Right ventricle myocardium superior (tissue), 1 donor: ENCODE measurements around the gene NUP62. TPM values are rescaled to one million over a fixed set of nuclear protein-coding genes. Genes with fewer than 3 reads are reported as not detected.
"Not testable (repeated sequence)": the region's sequence is repeated elsewhere in the genome, so short reads cannot be mapped to it uniquely, and the experiment has no call there.

Experiments
- ATAC-seq: fragments of 200-7000 bp; cut with Tn5 transposase; one replicate; pipeline ENCODE4 v1.9.1; 2020; ENCODE audit warnings: mild to moderate bottlenecking; ENCODE audit not compliant: poor library complexity
- DNase-seq: peaks from one replicate; pipeline ENCODE4 v3.0.0-alpha.2; 2020
- intact Hi-C: fragments of 100-400 bp; cut with DNase I; formaldehyde crosslinking; loops from one replicate; pipeline ENCODE4 v1.11.2; 2022
- total RNA-seq: library from RNA; stranded (reverse); fragmentation: NEBNext Ultra II Directional; extraction: Animal tissue kit (Norgen Biotek cat#: 25700); gene quantifications from one replicate; pipeline ENCODE4 v1.2.1, GENCODE V29; 2021
- donor health status: DM: no; HTN: yes; CAD: no; lungs with severe emphysema.

Gene NUP62
- total RNA-seq, 1 donor from 2014 or later: 28.2 TPM

DNA sequence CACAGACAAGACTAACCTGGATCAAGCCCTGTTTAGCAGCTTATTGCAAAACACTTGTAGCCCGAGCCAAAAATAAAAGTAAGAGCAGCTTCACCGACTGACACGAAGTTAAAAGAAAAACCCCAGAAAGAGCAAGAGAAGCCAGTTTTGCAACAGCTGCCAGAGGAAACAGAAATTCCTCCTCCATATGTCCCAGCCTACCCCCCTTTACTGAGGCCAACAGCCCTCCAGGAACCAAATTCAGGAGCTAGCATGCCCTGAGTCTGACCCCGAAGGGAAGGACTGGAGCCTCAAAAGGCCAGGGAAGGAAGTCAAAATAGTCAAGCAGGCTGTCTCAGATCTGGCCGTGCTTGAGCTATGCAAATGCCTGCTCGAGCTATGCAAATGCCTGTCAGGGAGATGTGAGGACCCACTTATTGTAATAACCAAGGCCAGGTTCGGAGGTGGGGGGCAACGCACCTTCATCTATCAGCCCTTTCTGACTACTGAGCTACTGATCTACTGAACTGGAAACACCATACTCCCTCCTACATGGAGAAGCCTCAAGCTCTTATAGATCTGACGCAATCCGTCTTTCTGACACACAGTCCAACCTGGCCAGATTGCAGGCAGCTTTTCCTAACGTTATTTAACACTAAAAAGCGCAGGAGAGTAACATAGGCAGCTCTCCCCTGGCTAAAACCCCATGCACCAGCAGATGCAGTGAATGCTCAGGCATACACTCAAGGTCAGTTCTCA lies 25.0 kb upstream of the NUP62 start:
- intact Hi-C loops: no loop called here
- ATAC-seq (peak; percentile 69), DNase-seq (no peak)

DNA sequence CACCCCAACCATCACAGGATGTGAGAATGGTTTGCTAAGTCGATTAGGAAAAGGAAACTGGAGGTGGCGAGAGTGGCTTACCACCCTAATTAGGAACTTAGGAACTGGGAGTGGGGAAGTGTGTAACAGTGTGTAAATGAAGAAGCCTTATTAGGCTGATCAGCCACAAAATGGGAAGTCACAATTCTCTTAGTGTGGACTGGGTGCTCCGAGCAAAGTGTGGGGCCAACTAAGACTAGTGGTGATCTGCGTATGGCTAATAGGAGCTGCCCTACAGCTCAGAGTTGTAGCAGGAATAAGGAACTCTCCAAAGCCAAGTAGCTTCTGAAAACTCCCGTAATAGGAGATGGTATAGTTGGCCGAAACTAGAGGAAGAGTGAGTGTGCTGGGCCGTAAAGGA lies 24.1 kb upstream of the NUP62 start:
- ATAC-seq (peak; percentile 61), DNase-seq (no peak)
- intact Hi-C loops: no loop called here

DNA sequence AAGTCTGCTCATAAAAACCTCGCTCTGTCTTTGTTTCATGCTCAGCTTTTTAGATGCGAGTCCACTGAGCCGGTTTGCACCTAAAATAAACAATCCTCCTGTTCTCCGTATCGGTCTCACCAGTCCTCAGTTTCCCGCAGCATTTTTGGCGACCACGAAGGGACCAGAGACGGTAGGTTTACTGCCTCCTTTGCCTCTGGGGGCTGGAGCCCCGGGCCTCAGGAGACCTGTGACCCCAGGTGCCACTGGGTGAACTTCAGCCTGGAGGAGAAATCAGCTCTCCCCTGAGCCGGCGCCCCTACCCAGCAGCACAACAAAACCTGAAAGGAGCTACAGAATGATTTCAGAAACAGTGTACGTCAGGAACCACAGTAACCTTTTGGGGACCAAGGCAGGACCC lies 23.6 kb upstream of the NUP62 start:
- ATAC-seq (no peak), DNase-seq (no peak)
- intact Hi-C loops: no loop called here

DNA sequence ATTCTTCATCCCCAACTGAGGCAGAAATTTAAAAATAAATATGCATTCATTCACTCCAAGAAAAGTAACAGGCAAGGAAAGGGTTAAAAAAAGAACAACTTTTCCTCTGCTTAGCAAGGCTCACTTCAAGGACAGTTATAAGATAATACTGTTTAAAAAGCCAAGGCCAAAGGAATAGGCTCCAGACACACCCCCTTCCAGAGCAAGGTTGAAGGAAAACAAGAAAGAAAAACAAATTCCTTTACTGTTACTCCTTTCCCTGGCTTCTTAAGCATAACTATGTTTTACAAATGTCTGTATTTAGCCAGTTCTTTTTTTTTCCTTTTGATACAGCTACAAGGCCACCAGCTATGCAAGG lies 23.2 kb upstream of the NUP62 start:
- intact Hi-C loops: no loop called here
- DNase-seq (no peak), ATAC-seq (no peak)

DNA sequence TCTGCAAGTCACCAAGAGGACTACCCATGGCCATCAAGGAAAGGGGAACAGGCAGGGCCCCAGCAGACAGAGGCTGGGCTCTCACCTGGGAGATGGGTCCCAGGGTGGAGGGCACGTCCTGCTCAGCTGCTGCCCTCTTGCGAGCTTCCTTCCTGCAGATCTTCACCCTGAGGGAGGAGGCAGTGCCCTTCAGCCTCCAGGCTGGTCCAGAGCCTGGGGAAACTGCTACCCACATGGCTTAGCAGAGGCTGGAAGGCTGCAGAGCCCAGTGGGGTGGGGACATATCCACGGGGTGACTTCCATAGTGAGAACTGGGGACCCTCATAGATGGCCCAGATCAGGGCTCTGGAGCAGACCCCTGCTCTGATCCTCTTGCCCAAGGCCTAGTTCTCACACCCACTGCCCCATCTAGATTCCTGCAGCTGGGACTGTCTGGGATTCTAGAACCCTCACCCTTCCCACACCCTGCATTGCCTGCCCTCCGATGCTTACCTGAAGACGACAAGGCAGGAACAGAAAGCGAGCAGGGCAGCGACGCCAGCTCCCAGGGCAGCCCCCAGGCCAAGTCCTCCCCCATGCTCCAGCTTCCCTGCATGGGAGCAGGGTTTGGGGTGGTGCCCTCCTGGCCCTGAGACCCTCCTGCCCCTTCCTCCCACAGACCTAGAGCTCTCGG lies 22.6 kb upstream of the NUP62 start:
- intact Hi-C loops: no loop called here
- DNase-seq: no peak
- no peak for ATAC-seq

DNA sequence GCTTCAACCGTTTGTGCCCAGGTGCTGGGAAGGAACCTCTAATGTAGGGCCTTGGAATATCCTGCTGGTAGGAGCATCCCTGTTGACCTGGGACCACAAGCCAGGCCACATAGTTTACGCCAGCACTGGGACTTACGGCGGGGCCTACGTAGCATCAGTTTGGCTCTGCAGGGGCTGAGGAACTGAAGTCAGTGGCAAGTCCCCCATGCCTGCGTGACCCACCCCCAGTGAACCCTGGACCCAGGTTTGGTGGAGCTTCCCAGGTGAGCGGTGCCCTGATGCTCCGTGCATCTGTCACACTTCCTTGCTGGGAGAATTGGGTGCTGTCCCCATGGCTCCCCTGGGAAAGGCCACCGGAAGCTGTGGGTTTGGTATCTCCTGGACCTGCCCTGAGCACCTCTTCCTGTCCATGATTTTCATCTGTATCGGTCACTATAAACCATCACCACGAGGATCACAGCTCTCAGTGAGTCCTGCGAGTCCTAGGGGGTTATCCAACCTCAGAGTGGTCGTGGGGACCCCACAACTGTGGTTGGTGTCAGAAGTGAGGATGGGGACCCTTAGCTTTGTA lies 21.7 kb upstream of the NUP62 start:
- intact Hi-C loops: no loop called here
- ATAC-seq: no peak
- DNase-seq: no peak

DNA sequence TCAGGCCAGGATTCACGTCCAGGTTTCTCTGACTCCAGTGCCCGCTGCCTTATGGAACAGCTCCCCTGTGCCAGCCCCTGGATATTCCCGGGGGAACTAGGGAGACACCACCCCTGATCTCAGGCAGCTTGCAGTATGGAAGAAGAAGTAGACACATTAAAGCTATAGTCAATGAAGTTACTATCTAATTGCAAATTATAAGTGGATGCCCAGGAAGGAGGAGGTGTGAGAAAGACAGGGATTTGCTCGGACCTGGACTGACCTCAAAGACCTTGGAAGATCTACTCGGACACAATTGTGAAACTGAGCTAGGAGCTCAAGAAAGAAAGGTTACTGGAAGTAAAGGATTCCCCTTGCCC lies 21.3 kb upstream of the NUP62 start:
- intact Hi-C loops: no loop called here
- no peak for ATAC-seq
- no peak for DNase-seq

DNA sequence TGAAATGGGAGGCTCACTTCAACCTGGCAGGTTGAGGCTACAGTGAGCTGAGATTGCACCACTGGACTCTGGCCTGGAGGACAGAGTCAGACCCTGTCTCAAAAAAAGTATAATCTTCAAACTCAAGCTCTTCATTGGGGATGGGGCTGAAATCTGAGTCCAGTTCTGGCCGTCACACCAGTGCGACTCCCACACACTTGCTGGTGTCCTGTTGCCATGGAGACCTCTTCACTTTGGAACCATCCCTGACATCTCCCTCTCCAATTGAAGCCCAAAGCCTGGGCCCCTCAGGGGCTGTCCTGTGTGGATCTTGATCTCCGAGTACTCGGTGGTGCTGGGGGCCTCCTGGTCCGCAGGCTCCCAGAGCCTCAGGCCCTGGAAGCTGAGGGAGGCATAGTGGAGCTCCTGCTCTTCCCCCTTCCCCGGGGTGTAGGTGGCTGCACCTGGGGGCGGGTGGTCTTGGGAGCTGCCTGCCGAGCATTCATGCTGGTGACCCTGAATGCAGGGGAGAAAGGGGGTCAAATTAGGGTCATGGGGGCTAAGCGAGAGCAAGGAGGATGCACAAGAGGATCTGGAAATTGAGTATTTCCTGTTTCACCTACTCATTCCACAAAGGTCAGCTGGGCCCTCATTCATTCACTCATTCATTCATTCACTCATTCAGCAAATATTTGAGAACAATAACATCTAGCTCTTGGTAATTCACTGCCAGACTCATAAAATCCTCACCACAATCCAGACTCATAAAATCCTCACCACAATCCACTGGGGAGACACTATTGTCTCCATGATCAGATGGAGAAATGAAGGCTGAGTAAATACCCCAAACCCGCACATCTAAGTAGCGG lies 20.7 kb upstream of the NUP62 start:
- DNase-seq (no peak), ATAC-seq (no peak)
- intact Hi-C loops: no loop called here

DNA sequence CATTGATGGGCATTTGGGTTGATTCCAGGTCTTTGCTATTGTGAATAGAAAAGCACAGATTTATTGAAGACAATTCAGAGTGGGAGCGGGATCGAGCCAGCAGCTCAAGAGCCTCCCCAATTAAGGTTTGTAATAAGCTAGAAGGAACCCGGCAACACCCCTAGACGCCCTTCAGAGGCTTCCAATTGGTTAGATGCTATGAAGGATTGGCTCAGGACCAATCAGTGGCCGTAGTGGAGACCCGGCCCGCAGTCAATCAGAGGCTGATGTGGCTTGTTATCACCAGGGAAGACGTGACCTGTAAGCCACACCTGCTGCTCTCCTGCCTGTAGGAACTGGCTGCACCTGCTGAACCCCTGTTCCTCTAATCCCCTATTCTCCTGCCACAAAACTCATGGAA lies 17.1 kb upstream of the NUP62 start:
- no peak for ATAC-seq
- intact Hi-C loops: no loop called here
- DNase-seq: no peak

DNA sequence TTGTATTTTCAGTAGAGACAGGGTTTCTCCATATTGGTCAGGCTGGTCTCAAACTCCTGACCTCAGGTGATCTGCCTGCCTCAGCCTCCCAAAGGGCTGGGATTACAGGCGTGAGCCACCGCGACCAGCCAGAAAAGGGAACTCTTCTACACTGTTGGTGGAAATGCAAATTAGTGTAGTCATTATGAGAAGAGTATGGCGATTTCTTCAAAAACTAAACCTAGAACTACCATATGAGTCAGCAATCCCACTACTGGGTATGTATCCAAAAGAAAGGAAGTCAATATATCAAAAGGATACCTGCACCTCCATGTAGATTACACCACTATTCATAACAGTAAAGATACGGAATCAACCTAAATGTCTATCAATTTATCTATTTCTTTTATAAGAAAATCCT lies 15.3 kb upstream of the NUP62 start:
- ATAC-seq, DNase-seq, intact Hi-C loops: not testable (repeated sequence)

DNA sequence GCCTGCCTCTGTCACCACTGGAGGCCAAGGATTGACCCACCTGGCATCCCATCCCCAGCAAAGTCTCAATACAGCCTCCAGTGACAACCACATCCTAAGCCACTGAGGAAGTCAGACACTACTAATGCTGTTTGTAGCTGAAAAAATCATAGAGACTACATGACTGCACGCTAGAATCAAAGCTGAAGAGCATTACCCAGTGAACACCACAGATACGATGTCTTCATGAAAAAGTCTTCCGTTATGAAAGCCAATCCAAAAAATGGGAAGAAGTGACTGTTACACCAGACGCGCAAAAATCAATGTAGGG lies 11.1 kb upstream of the NUP62 start:
- ATAC-seq (no peak), DNase-seq (no peak)
- intact Hi-C loops: no loop called here

DNA sequence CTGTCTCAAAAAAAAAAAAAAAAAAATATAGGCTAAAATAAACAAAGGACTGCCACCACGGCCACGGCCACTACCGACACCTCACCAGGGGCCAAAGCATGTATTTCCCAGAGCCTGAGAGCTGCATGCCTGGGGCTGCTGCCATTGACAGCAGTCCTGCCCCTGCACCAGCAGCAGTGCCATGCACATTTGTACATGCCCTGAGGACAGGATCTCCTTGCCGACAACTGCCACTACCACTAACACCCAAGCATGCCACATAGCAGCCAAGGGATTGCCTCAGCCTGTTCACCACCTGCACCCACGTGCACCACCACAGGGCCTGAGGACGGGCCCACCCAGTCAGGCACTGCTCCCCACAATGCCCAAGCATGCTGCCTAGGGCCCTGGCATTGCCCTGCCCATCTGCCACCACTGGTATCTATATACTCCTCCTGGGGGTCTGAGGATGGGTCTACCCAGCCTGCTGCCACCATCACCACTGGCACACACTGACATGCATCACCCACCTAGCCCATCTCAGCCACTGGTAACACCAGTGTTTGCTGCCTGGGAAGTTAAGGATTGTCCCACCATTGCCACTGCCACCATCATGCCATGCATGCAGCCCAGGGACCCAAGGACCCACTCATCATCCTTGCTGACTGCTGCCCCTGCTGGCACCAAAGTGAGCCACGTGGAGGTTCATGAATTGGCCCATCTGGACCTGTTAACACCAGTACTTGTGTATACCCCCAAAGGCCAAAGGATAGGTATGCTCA lies 10.6 kb upstream of the NUP62 start:
- no peak for ATAC-seq
- intact Hi-C loops: loop anchor here (5.0 kb wide), 1 partner anchor 42 kb away; no protein-coding TSS in a partner anchor
- DNase-seq: no peak

DNA sequence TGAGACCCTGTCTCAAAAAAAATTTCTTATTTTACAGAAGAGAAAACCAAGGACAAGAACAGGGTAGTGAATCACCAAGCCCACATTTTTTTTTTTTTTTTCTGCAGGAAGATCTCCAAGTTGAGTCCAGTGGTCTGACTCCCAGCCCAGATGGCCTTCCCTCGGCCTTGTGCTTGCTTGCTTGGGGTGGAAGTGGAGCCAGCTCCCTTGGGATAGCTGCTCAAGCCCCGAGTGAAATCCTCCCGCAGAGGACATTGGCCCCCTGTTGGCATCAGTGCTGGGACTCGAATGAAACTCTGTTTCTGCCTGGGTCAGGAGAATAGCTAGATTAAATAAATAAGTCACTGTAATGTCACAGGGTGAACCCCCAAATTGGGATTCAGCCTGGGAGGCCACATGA lies 9.4 kb upstream of the NUP62 start:
- intact Hi-C loops: loop anchor here (5.0 kb wide), 1 partner anchor 44 kb away; no protein-coding TSS in a partner anchor
- ATAC-seq: no peak
- DNase-seq: no peak

DNA sequence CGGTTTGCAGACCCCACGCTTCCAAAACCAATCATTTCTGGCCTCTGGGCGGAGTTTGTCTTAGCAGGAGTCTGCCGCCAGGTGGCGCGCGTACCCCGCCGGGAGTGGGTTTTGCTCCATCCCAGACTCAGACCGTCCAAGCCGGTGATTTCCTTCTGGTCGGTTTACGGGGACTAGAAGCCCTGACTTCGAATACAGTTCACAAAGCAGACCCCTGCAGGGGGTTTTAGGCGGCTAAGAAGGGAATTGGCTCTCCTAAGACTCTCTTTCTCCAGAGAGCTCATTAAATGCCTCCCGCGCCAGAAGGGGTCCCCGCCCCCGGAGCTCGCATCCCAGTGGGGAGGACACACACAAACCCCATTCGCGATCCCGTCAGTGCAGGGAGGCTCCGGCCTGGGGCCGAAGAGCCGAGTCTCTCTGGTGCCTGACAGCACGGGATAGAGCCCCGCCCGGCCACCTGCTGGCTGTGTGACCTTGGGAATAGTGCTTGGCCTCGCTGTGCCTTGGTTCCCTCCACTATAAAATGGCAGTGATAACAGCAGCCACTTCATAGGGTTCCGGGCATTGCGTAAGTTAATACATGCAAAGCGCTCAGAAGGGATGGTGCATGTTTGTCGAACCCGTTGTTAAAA lies 8.6 kb upstream of the NUP62 start:
- intact Hi-C loops: loop anchor here (5.0 kb wide), 1 partner anchor 44 kb away; no protein-coding TSS in a partner anchor
- ATAC-seq (peak; percentile 93), DNase-seq (peak; percentile 87)

DNA sequence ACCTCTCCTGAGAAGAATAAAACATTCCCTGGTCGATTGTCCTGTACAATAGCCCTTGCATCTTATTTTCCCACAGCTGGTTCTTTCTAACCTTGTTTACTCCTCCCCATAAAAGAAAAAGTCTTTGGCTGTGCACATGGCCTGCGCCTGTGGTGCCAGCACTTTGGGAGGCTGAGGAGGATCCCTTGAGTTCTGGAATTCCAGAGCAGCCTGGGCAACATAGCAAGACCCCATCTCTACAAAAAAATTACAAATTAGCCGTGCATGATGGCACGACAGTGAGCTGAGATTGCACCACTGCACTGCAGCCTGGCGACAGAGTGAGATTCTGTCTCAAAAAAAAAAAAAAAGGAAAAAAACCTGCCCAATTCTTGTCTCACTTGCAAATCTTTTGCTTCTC lies 7.2 kb upstream of the NUP62 start:
- DNase-seq: no peak
- intact Hi-C loops: loop anchor here (5.0 kb wide), 1 partner anchor 46 kb away; no protein-coding TSS in a partner anchor
- ATAC-seq: no peak

DNA sequence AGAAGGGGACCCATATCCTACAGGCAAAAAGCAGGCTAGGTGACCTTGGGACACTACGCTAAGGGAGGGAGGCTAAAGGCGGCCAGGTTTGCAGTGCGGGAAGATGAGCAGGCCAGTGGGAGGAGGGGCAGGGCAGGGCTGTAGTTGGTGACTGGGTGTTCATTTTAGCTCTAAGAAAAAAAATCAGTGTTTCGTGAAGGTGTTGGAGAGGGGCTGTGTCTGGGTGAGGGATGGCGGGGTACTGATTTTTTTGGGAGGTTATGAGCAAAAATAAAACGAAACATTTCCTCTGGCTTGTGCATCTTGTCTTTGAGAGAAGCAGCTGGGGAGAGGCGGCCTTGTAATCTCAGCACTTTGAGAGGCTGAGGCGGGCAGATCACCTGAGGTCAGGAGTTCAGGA lies 4.3 kb upstream of the NUP62 start:
- ATAC-seq (no peak), DNase-seq (no peak)
- intact Hi-C loops: no loop called here

DNA sequence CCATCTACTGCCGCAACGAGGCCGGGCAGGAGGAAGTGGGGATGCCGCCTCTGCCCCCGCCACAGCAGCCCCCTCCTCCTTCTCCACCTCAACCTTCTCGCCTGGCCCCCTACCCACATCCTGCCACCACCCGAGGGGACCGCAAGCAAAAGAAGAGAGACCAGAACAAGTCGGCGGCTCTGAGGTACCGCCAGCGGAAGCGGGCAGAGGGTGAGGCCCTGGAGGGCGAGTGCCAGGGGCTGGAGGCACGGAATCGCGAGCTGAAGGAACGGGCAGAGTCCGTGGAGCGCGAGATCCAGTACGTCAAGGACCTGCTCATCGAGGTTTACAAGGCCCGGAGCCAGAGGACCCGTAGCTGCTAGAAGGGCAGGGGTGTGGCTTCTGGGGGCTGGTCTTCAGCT lies 3.4 kb upstream of the NUP62 start:
- ATAC-seq (no peak), DNase-seq (no peak)
- intact Hi-C loops: no loop called here

DNA sequence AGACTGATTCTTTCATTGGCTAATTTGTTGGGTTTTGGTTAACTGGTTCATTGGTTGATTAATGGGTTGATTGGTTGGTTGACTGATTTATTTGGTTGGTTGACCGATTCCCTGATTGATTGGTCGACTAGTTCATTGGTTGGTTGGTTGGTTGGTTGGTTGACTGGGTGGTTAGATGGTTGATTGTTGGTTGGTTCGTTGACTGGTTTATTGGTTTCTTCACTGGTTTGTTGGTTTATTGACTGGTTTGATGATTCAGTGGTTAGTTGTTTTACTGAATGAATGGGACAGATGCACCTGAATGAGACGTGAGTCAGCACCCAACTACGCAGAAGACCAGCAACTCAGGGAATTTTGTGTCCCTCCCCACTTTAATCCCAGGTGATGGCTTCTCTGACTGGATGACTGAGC lies 2.7 kb upstream of the NUP62 start:
- ATAC-seq (no peak), DNase-seq (no peak)
- intact Hi-C loops: no loop called here
